Tibial artery (tissue), 4 donors: ENCODE results near the gene KIAA0586.

Experiments
- DNase-seq, 2 donors: peaks; one replicate each; pipeline ENCODE4 v3.0.0-alpha.2; 2019
- H3K27ac ChIP-seq, 2 donors: fragments of 200-600 bp; sonication (generic) in 1 of 2; 1 replicate in 1 of 2; 2 replicates in 1 of 2; pipeline ENCODE4 v1.5.1; 2018 to 2019; ENCODE audit warnings: mild to moderate bottlenecking in 1 of 2
- H3K27me3 ChIP-seq, 2 donors: fragments of 200-600 bp; sonication (generic) in 1 of 2; one replicate each; pipeline versions ENCODE4 v1.5.1 to v1.6.0; 2016 to 2019
- H3K36me3 ChIP-seq, 3 donors: fragments of 200-600 bp; sonication (generic) in 2 of 3; one replicate each; pipeline ENCODE4 v1.5.1; 2016 to 2019; ENCODE audit warnings: mild to moderate bottlenecking in 2 of 3
- H3K4me1 ChIP-seq, 4 donors: fragments of 200-600 bp; sonication (generic) in 2 of 4; 1 replicate in 3 of 4; 2 replicates in 1 of 4; pipeline ENCODE4 v1.5.1; 2016 to 2019
- H3K4me3 ChIP-seq, 2 donors: fragments of 200-600 bp; sonication (generic) in 1 of 2; 1 replicate in 1 of 2; 2 replicates in 1 of 2; pipeline ENCODE4 v1.5.1; 2018 to 2019; ENCODE audit warnings: mild to moderate bottlenecking in 2 of 2
- H3K9me3 ChIP-seq, 3 donors: fragments of 200-600 bp; sonication (generic) in 1 of 3; one replicate each; pipeline ENCODE4 v1.5.1; 2016 to 2019
- intact Hi-C: fragments of 100-400 bp; cut with DNase I; formaldehyde crosslinking; loops from one replicate; pipeline ENCODE4 v1.15.0; 2023; ENCODE audit warnings: low total_unique reads
- TF ChIP-seq, protein P1 (sequence below), 2 experiments: fragments of 200-600 bp in 1 of 2; fragments of 450-650 bp in 1 of 2; IDR thresholded peaks; one replicate each; pipeline ENCODE4 v1.5.1; 2017 to 2019; ENCODE audit warnings: antibody characterized with exemption in 2 of 2, mild to moderate bottlenecking in 1 of 2, moderate library complexity in 1 of 2

Gene KIAA0586

DNA sequence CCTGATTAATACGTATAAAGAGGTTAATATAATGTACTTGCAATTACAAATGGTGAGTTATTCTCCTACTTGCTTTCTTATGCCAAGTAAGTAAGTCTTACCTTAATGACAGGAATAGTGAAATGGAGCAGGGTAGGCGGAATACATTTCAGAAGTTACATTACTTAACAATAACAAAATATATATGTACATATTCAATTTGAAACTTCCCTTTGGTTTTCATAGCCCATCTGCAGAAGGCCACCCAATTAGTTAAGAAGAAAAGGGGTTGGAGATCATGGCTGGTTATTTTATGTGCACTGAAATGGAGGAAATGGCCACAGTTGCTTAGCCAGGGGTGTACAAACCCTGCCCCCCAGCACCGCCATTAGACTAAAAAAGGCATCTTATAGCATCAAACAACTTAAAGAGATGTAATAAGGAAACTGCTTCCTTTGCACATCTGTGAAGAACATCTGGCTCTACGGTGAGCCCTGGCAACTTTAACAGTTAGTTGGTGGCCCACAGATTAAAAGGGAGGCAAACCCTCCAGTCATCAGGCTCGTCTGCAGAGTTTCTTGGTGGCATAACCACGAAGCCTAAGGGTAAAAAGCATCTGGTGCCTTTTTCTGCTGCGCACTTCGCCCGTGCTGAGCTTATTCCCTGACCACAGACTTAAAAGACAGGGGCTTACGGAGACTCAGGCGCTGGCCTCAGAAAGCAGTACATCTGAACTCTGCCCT is 171.4 kb downstream of the KIAA0586 start:
- Histone ChIP-seq H3K4me1 (no peaks in the 10 kb centered on the region), H3K36me3 (no peaks in the 10 kb centered on the region), H3K4me3 (no peak overlapping the region), H3K27me3 (no peaks in the 10 kb centered on the region), H3K27ac (no peak overlapping the region), H3K9me3 (no peaks in the 10 kb centered on the region)
- intact Hi-C loops, result no loop called here
- TF ChIP-seq, protein P1, sequence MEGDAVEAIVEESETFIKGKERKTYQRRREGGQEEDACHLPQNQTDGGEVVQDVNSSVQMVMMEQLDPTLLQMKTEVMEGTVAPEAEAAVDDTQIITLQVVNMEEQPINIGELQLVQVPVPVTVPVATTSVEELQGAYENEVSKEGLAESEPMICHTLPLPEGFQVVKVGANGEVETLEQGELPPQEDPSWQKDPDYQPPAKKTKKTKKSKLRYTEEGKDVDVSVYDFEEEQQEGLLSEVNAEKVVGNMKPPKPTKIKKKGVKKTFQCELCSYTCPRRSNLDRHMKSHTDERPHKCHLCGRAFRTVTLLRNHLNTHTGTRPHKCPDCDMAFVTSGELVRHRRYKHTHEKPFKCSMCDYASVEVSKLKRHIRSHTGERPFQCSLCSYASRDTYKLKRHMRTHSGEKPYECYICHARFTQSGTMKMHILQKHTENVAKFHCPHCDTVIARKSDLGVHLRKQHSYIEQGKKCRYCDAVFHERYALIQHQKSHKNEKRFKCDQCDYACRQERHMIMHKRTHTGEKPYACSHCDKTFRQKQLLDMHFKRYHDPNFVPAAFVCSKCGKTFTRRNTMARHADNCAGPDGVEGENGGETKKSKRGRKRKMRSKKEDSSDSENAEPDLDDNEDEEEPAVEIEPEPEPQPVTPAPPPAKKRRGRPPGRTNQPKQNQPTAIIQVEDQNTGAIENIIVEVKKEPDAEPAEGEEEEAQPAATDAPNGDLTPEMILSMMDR (IDR thresholded peaks at IDR 0.05), result no peak
- no peak for DNase-seq

DNA sequence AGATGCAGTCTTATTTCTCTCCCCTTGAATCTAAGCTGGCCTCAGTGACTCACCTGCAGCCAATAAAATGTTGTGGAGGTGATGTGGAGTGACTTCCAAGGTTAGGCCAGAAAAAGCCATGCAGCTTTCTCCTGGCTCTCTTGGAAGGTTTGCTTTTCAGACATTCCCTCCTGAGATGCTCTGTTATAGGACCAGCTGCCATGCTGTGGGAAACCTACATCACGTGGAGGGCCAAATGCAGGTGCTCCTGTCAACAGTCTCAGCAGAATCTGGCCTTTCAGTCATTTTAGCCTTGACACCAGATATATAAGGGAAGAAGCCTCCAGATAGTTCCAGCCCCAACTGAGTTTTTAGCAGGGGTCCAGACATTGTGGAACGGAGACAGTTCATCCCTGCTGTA is 172.2 kb downstream of the KIAA0586 start:
- intact Hi-C loops, result no loop called here
- TF ChIP-seq, protein P1 (IDR thresholded peaks at IDR 0.05), result no peak
- no peak for DNase-seq

More for the DNA sequence above, 172.2 kb downstream of the KIAA0586 start:
- Histone ChIP-seq H3K4me1 (no peaks in the 10 kb centered on the region), H3K36me3 (no peaks in the 10 kb centered on the region), H3K27me3 (no peaks in the 10 kb centered on the region), H3K9me3 (no peaks in the 10 kb centered on the region), H3K27ac (no peak overlapping the region), H3K4me3 (no peak overlapping the region)
